HS-5 (cell line): ENCODE data around the gene MOB4.
"Not testable (repeated sequence)": the region's sequence is repeated elsewhere in the genome, so short reads cannot be mapped to it uniquely, and the experiment has no call there.

Experiments used
- DNase-seq: peaks from one replicate; pipeline ENCODE4 v3.0.0-alpha.2; 2012; ENCODE audit warnings: low read depth

The MOB4 gene

GRCh38 chr2:197514754-197515153, 1.1 kb upstream of the MOB4 start:
- no peak for DNase-seq

- no peak for DNase-seq
Measured at GRCh38 chr2:197515315-197515738, 539 bp upstream of the MOB4 start.

GRCh38 chr2:197516393-197516761, 511 bp downstream of the MOB4 start:
- DNase-seq = no peak

GRCh38 chr2:197517150-197517549, 1.3 kb downstream of the MOB4 start:
- DNase-seq = no peak

GRCh38 chr2:197538412-197538811, 22.5 kb downstream of the MOB4 start:
- DNase-seq = no peak

GRCh38 chr2:197539734-197540133, 23.9 kb downstream of the MOB4 start:
- DNase-seq = no peak

- no peak for DNase-seq
Measured at GRCh38 chr2:197543206-197543605, 27.3 kb downstream of the MOB4 start.

GRCh38 chr2:197547163-197547900, 31.5 kb downstream of the MOB4 start:
- DNase-seq = no peak

GRCh38 chr2:197548582-197548981, 32.7 kb downstream of the MOB4 start:
- DNase-seq = no peak

- DNase-seq = not testable (repeated sequence)
Measured at GRCh38 chr2:197551260-197551659, 35.4 kb downstream of the MOB4 start.

GRCh38 chr2:197555467-197555866, 39.6 kb downstream of the MOB4 start:
- DNase-seq = no peak

- DNase-seq = no peak
Measured at GRCh38 chr2:197556456-197556855, 40.6 kb downstream of the MOB4 start.

- no peak for DNase-seq
Measured at GRCh38 chr2:197558393-197558792, 42.5 kb downstream of the MOB4 start.

- DNase-seq = no peak
Measured at GRCh38 chr2:197559681-197560080, 43.8 kb downstream of the MOB4 start.

GRCh38 chr2:197560146-197560665, 44.3 kb downstream of the MOB4 start:
- no peak for DNase-seq

- peak; percentile 47 for DNase-seq
Measured at GRCh38 chr2:197571627-197572271, 55.9 kb downstream of the MOB4 start.

- DNase-seq = no peak
Measured at GRCh38 chr2:197573608-197574007, 57.7 kb downstream of the MOB4 start.

GRCh38 chr2:197575987-197576386, 60.1 kb downstream of the MOB4 start:
- DNase-seq = no peak

GRCh38 chr2:197576631-197577030, 60.8 kb downstream of the MOB4 start:
- no peak for DNase-seq

- no peak for DNase-seq
Measured at GRCh38 chr2:197577446-197577845, 61.6 kb downstream of the MOB4 start.

- DNase-seq = not testable (repeated sequence)
Measured at GRCh38 chr2:197578294-197578693, 62.4 kb downstream of the MOB4 start.

- not testable (repeated sequence) for DNase-seq
Measured at GRCh38 chr2:197580166-197580565, 64.3 kb downstream of the MOB4 start.

GRCh38 chr2:197587255-197587654, 71.4 kb downstream of the MOB4 start:
- DNase-seq = not testable (repeated sequence)
